T-helper 1 cell treated with Interleukin-12 subunit alpha and Interleukin-12 subunit beta and Interleukin-4 antibody, amounts not matched to agents 30 μg/mL and 1 μg/mL, for 36 hours (primary cell): ENCODE results near the gene USP17L10.
"Not testable (repeated sequence)": the region's sequence is repeated elsewhere in the genome, so short reads cannot be mapped to it uniquely, and the experiment has no call there.

Experiments
- H3K27ac Mint-ChIP-seq: one replicate; pipeline ENCODE4 v1.8.0; 2021; ENCODE audit warnings: mild to moderate bottlenecking, mixed read lengths
- H3K27me3 Mint-ChIP-seq: one replicate; pipeline ENCODE4 v1.8.0; 2021; ENCODE audit warnings: low read depth, mixed read lengths
- H3K36me3 Mint-ChIP-seq: one replicate; pipeline ENCODE4 v1.8.0; 2021; ENCODE audit warnings: low read depth, mixed read lengths
- H3K4me1 Mint-ChIP-seq: one replicate; pipeline ENCODE4 v1.8.0; 2021; ENCODE audit warnings: low read depth, mixed read lengths
- H3K4me3 Mint-ChIP-seq: one replicate; pipeline ENCODE4 v1.8.0; 2021; ENCODE audit warnings: mild to moderate bottlenecking, moderate library complexity, mixed read lengths
- H3K9me3 Mint-ChIP-seq: one replicate; pipeline ENCODE4 v1.8.0; 2021; ENCODE audit warnings: mixed read lengths

USP17L10 gene

GRCh38 chr4:9210357-9210756, at the start of gene USP17L10:
Gene USP17L10 (plus strand): TSS chr4:9210657. CDS start chr4:9210657, 0 bp downstream.
- not testable (repeated sequence) for H3K4me3 Mint-ChIP-seq, H3K27me3 Mint-ChIP-seq, H3K9me3 Mint-ChIP-seq, H3K27ac Mint-ChIP-seq, H3K36me3 Mint-ChIP-seq, H3K4me1 Mint-ChIP-seq

- not testable (repeated sequence) for H3K27ac Mint-ChIP-seq, H3K36me3 Mint-ChIP-seq, H3K4me1 Mint-ChIP-seq, H3K9me3 Mint-ChIP-seq, H3K4me3 Mint-ChIP-seq, H3K27me3 Mint-ChIP-seq
Observed at GRCh38 chr4:9165990-9166389, 44.5 kb upstream of the USP17L10 start.

- not testable (repeated sequence) for H3K4me3 Mint-ChIP-seq, H3K27ac Mint-ChIP-seq, H3K4me1 Mint-ChIP-seq, H3K36me3 Mint-ChIP-seq, H3K27me3 Mint-ChIP-seq, H3K9me3 Mint-ChIP-seq
Observed at GRCh38 chr4:9169791-9170459, 40.5 kb upstream of the USP17L10 start, which contains the start of gene FAM90A26. Gene FAM90A26 (plus strand): TSS chr4:9170409. CDS start chr4:9173173, 2,764 bp downstream.

GRCh38 chr4:9214701-9215100, 4.2 kb downstream of the USP17L10 start:
- H3K4me1 Mint-ChIP-seq, H3K27ac Mint-ChIP-seq, H3K9me3 Mint-ChIP-seq, H3K4me3 Mint-ChIP-seq, H3K27me3 Mint-ChIP-seq, H3K36me3 Mint-ChIP-seq: not testable (repeated sequence)

GRCh38 chr4:9215105-9215504, 4.6 kb downstream of the USP17L10 start, which contains the start of gene USP17L11:
Gene USP17L11 (plus strand): TSS chr4:9215405. CDS start chr4:9215405, 0 bp downstream.
- H3K4me3 Mint-ChIP-seq, H3K27ac Mint-ChIP-seq, H3K27me3 Mint-ChIP-seq, H3K9me3 Mint-ChIP-seq, H3K4me1 Mint-ChIP-seq, H3K36me3 Mint-ChIP-seq: not testable (repeated sequence)

GRCh38 chr4:9219852-9220251, 9.4 kb downstream of the USP17L10 start, which contains the start of gene USP17L12:
Gene USP17L12 (plus strand): TSS chr4:9220152. CDS start chr4:9220152, 0 bp downstream.
- not testable (repeated sequence) for H3K4me3 Mint-ChIP-seq, H3K27ac Mint-ChIP-seq, H3K4me1 Mint-ChIP-seq, H3K27me3 Mint-ChIP-seq, H3K9me3 Mint-ChIP-seq, H3K36me3 Mint-ChIP-seq

- H3K4me1 Mint-ChIP-seq, H3K4me3 Mint-ChIP-seq, H3K9me3 Mint-ChIP-seq, H3K36me3 Mint-ChIP-seq, H3K27ac Mint-ChIP-seq, H3K27me3 Mint-ChIP-seq: not testable (repeated sequence)
Observed at GRCh38 chr4:9224596-9224995, 14.1 kb downstream of the USP17L10 start, which contains the start of gene USP17L13. Gene USP17L13 (plus strand): TSS chr4:9224896. CDS start chr4:9224896, 0 bp downstream.

- H3K4me1 Mint-ChIP-seq, H3K4me3 Mint-ChIP-seq, H3K9me3 Mint-ChIP-seq, H3K36me3 Mint-ChIP-seq, H3K27ac Mint-ChIP-seq, H3K27me3 Mint-ChIP-seq: not testable (repeated sequence)
Observed at GRCh38 chr4:9230249-9230648, 19.8 kb downstream of the USP17L10 start.

- H3K4me3 Mint-ChIP-seq, H3K4me1 Mint-ChIP-seq, H3K27ac Mint-ChIP-seq, H3K27me3 Mint-ChIP-seq, H3K36me3 Mint-ChIP-seq, H3K9me3 Mint-ChIP-seq: not testable (repeated sequence)
Observed at GRCh38 chr4:9234085-9234484, 23.6 kb downstream of the USP17L10 start, which contains the start of gene USP17L15. Gene USP17L15 (plus strand): TSS chr4:9234385. CDS start chr4:9234385, 0 bp downstream.

GRCh38 chr4:9238461-9238860, 28.0 kb downstream of the USP17L10 start:
- not testable (repeated sequence) for H3K27ac Mint-ChIP-seq, H3K27me3 Mint-ChIP-seq, H3K9me3 Mint-ChIP-seq, H3K4me3 Mint-ChIP-seq, H3K4me1 Mint-ChIP-seq, H3K36me3 Mint-ChIP-seq

- H3K4me3 Mint-ChIP-seq, H3K4me1 Mint-ChIP-seq, H3K9me3 Mint-ChIP-seq, H3K27ac Mint-ChIP-seq, H3K36me3 Mint-ChIP-seq, H3K27me3 Mint-ChIP-seq: not testable (repeated sequence)
Observed at GRCh38 chr4:9243579-9243978, 33.1 kb downstream of the USP17L10 start, which contains the start of gene USP17L17. Gene USP17L17 (plus strand): TSS chr4:9243879. CDS start chr4:9243879, 0 bp downstream.

- not testable (repeated sequence) for H3K9me3 Mint-ChIP-seq, H3K27ac Mint-ChIP-seq, H3K27me3 Mint-ChIP-seq, H3K4me1 Mint-ChIP-seq, H3K36me3 Mint-ChIP-seq, H3K4me3 Mint-ChIP-seq
Observed at GRCh38 chr4:9247953-9248680, 37.7 kb downstream of the USP17L10 start, which contains the start of gene USP17L18. Gene USP17L18 (plus strand): TSS chr4:9248630. CDS start chr4:9248630, 0 bp downstream.

- not testable (repeated sequence) for H3K4me3 Mint-ChIP-seq, H3K27me3 Mint-ChIP-seq, H3K36me3 Mint-ChIP-seq, H3K27ac Mint-ChIP-seq, H3K9me3 Mint-ChIP-seq, H3K4me1 Mint-ChIP-seq
Observed at GRCh38 chr4:9253078-9253477, 42.6 kb downstream of the USP17L10 start, which contains the start of gene USP17L19. Gene USP17L19 (plus strand): TSS chr4:9253378. CDS start chr4:9253378, 0 bp downstream.

GRCh38 chr4:9257824-9258223, 47.4 kb downstream of the USP17L10 start, which contains the start of gene USP17L20:
Gene USP17L20 (plus strand): TSS chr4:9258124. CDS start chr4:9258124, 0 bp downstream.
- H3K4me1 Mint-ChIP-seq, H3K27ac Mint-ChIP-seq, H3K36me3 Mint-ChIP-seq, H3K4me3 Mint-ChIP-seq, H3K9me3 Mint-ChIP-seq, H3K27me3 Mint-ChIP-seq: not testable (repeated sequence)
